HK-2 (cell line): ENCODE results near the gene CNOT1.
"Not testable (repeated sequence)": the region's sequence is repeated elsewhere in the genome, so short reads cannot be mapped to it uniquely, and the experiment has no call there.

Experiments used
- DNase-seq: peaks from one replicate; pipeline ENCODE4 v3.0.0-alpha.2; 2018; ENCODE audit not compliant: unreplicated experiment

CNOT1 gene

GRCh38 chr16:58629733-58630640, at the start of gene CNOT1:
Gene CNOT1 (minus strand): TSS chr16:58629826. CDS start chr16:58599337, 30,489 bp downstream.
- DNase-seq, result peak; percentile 99

DNA sequence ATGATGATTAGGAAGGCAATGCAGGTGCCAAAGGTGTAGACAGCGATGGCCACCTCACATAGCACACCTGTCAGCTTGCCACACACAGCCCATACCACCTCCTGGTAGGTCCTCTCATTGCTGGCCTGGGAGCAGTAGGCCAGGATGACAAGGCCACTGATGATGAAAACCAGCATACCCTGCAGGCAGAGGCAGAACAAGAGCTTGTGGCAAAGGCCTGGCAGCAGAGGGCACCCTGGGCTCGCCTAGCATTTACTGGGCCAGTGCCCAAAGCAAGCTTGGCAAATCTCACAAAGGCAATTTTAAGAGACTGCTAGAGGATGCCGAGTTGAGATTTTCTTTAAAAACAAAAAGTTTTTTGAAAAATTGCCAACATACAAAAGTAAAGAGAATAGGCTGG, 49.1 kb upstream of the CNOT1 start:
- peak; percentile 25 for DNase-seq

DNA sequence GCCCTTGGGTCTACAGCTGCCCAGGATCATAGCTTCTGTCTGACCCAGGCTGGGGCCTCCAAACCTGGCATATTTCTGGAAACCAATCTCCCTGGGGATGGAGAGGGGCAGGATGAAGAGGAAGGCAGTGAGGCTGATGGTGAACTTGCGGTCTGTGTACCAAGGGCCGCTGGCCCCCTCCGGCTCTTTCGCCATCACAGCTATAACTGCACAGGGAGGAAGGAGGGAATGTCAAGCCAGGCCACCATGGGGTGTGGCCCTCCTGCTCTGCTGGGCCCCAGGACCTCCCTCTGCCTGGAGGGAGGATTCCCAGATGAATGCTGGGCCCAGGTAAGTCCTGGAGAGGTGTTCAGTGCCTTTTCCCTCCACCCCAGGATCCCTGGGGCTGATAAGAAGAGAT, 48.6 kb upstream of the CNOT1 start:
- DNase-seq, result no peak

DNA sequence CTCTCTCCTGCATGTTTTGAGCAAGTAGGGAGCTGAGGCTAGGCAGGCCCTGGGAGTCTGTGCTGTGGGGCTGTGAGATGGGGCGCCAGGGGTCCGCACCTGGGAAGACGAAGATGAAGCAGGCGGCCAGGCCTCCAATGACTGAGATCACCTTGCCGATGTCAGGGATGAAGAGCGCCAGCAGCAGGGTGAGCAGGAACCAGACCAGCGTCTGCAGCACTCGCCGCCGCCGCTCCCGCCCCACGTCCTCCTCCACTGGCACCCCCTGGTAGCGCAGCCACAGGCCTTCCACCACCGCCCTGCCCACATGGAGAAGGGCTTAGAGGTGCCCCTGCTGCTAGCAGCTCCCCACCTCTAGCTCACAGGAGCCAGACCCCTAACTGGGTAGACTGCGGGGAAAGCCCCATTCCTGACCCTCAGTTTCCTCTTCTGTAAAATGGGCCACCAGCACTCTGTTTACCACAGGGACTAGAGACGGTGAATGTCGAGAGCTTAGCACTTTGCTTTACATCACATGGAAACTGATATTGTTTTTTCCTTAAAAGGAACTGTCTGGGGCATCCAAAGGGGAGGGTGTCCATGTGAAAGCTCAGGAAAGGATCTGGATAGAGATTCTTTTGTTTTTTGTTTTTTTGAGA, 41.4 kb upstream of the CNOT1 start:
- DNase-seq, result no peak

- no peak for DNase-seq
Observed at GRCh38 chr16:58670177-58670576, 40.6 kb upstream of the CNOT1 start.

DNA sequence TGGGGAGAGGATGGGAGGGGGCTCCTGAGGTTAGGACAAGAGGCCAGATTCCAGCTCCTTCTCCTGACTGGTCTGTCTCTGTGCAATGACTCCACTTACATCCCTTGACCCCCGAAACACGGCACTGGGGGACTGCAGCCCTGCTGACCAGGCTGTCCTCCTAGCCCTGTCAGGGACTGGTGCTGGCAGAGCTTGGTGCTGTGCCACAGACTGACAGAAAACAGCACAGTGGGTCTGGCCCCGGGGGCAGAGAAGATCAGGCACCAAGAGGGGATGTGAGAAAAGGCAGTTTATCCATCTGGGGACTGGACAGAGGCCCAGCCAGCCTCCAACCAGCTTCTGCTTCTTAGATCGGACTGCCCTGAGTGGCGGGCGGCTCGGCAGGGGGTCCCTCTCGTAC, 35.6 kb upstream of the CNOT1 start:
- no peak for DNase-seq

DNA sequence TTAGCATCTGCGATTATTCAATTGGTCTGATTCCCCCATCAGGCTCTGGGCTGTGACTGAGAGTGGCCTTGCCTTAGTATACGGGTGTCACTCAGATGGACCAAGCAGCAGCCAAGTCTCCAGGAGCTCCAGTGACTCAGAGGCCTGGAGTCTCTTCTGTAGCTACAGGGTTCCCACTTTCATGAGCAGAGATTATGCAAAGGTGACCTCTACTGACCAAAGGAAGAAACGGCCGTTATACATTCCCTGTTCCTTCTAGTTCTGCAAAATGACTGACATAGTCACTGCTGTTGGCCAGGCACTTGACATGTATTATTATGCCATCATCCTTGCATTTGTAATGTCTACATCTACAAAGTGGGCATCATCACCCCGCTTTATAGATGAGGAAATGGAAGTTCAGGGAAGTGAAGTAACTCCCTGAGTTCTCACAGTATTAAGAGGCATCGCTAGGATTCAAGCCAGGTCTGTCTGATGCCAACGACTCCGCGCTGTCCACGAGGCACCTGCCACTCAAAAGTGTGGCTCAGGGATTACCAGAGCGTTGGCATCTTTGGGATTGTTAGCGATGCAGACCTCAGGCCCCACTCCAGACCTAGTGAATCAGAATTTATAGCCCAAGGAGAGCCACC, 31.7 kb upstream of the CNOT1 start:
- peak; percentile 59 for DNase-seq

- not testable (repeated sequence) for DNase-seq
Observed at GRCh38 chr16:58659911-58660310, 30.3 kb upstream of the CNOT1 start.

DNA sequence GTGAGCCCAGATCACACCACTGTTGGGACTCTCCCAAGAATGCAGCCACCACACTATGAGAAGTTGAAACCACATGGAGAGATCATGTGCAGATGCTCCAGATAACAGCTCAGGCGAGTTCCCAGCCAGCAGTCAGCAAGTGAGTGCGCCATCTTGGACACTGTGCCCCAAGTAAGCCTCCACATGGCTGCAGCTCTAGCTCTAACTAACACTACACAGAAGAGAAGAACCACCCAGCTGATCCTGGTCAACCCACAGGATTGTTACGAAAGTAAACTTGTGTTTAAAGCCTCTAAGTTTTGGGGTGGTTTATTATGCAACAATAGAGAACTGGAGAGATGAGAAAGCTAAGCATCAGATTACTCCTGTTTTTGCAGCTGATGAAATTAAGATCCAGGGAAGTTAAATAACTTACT, 29.2 kb upstream of the CNOT1 start:
- no peak for DNase-seq

DNA sequence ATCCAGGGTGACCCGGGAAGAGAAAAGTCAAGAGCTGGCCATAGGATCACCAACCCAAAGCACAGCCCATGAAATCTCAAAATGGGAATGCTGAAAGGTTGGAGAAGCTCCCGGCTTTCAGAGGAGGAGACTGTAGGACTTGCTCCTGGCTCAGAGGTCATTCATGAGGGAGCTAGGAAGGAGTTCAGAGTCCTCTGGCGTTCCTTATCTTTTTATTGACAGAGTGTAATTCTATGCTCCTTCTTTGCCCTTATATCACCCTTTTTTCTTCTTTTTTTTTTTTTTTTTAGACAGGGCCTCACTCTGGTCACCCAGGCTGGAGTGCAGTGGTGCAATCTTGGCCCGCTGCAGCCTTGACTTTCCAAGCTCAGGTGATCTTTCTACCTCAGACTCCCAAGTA, 27.3 kb upstream of the CNOT1 start:
- DNase-seq, result no peak

GRCh38 chr16:58655215-58655596, 25.6 kb upstream of the CNOT1 start:
- DNase-seq, result no peak

GRCh38 chr16:58654560-58655214, 25.1 kb upstream of the CNOT1 start:
- DNase-seq, result no peak

- no peak for DNase-seq
Observed at GRCh38 chr16:58652741-58653140, 23.1 kb upstream of the CNOT1 start.

- DNase-seq, result no peak
Observed at GRCh38 chr16:58651965-58652348, 22.3 kb upstream of the CNOT1 start.

DNA sequence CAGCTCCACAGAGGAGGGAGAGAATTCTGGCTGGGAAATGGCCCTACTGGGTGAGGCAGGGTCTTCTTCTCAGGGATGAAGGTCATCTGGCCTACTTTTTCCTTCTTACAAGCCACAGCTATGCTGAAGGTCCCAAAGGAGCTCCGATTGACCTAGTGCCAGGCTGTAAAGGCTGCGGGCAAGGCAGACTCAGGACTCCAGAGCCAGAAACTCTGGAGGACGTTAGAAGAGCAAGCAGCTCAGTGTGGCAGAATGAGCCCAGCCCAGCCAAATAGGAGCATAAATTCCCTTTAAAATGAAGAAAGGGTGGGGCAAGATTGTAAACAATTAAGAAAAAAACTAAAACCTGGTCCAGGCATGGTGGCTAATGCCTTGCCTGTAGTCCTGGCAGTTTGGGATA, 20.1 kb upstream of the CNOT1 start:
- DNase-seq, result no peak

DNA sequence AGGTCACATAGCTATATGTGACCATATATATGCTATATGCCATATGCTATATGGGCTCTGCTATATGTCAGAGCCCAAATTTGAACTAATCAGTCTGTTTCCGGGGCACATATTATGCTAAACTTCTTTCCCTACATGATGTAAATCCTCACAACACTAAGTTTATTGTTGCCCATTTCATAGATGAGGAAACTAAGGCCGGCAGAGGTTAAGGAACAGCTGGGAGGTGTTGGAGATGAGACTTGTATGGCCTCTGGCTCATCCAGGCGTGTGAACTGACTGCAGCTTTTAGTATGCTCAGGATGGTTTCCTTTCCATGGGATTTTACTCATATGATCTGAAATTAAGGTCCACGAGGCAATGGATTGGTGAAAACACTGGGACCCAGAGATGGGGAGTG, 17.5 kb upstream of the CNOT1 start:
- no peak for DNase-seq

DNA sequence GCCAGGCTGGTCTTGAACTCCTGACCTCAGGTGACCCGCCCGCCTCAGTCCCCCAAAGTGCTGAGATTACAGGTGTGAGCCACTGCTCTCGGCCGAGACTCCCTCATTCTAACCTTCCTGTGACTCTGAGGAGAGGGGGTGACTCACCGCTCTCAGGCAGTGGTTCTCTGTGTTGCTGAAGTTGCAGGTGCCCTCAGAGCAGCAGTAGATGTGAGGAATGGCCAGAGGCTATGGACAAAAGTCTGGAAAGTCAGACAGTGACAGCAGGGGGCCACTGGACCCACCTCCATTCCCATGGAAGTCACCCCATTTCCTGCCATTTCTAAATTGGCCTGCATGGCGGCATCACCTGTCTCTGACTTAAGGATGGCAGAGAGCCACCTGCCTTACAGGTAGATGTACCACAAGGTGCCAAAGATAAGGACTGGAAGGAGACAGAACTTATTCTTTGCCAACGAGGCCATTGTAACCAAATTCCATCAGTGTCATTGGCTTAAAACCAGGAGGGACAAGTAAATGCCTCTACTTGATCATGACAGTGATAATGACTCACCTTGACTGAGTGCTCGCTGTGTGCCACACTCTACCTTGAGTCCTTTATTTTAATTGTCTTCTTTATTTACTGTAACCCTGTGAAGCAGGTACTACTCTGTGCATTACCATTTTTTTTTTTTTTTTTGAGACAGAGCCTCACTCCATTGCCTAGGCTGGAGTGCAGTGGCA, 15.3 kb upstream of the CNOT1 start:
- DNase-seq, result no peak

DNA sequence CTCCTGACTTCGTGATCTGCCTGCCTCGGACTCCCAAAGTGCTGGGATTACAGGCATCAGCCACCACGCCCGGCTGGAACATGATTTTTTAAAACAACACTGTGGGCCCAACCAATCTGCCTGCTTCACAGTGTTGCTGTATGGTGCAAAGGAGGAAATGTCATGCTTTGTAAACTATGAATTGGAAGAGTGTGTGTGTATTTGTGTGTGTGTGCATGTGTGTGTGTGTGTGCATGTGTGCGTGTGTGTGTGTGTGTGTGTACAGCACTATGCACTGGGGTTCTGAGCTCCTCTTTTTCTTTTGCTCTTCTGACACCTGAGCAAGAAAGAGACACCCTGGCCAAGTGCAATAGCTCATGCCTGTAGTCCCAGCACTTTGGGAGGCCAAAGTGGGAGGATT, 14.5 kb upstream of the CNOT1 start:
- no peak for DNase-seq

- no peak for DNase-seq
Observed at GRCh38 chr16:58640949-58641348, 11.3 kb upstream of the CNOT1 start.

DNA sequence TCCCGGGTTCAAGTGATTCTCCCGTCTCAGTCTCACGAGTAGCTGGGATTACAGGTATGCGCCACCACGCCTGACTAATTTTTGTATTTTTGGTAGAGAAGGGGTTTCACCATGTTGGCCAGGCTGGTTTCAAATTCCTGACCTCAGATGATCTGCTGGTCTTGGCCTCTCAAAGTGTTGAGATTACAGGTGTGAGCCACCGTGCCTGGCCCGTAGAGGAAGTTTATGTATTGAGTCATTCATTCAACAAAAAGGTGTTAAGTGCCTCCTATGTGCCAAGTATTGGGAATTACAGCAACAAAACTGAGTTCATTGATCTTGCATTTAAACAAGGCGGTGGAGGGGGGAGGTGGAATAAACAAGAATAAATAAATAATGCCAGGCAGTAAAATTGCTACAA, 10.2 kb upstream of the CNOT1 start:
- no peak for DNase-seq

DNA sequence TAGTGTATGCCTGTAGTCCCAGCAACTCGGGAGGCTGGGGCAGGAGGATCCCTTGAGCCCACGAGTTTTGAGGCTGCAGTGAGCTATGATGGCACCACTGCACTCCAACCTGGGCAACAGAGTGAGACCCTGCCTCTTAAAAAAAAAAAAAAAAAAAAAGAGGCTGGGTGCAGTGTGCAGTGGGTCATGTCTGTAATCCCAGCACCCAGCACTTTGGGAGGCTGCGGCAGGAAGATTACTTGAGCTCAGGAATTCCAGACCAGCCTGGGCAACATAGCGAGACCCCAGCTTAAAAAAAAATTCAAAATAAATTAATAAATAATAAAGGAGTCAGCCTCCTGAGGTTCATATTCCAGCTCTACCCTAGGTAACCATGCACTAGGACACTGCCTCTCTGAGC, 9.6 kb upstream of the CNOT1 start:
- DNase-seq, result no peak
